Astrocyte (in vitro differentiated cells and primary cell): Measurements from ENCODE around the gene RABEP1. TPM values are rescaled to one million over a fixed set of nuclear protein-coding genes. Genes with fewer than 3 reads are reported as not detected.

Source experiments
- DNase-seq: peaks from one replicate; pipeline ENCODE4 v3.0.0-alpha.2; 2010; ENCODE audit warnings: low read depth
- FAIRE-seq: peaks from 2 replicates; lab custom pipeline; 2011; peaks lifted over from hg19 to GRCh38; lab: Jason Lieb, UNC
- H2AFZ ChIP-seq: 2 replicates; pipeline ENCODE4 v1.6.0; 2012; ENCODE audit warnings: low read depth, low read length, inconsistent platforms
- H3K27ac ChIP-seq: 2 replicates; pipeline ENCODE4 v1.5.1; 2011; ENCODE audit warnings: low read depth, low read length, inconsistent platforms
- H3K27me3 ChIP-seq: 2 replicates; pipeline ENCODE4 v1.6.0; 2011; ENCODE audit warnings: low read length, inconsistent platforms; ENCODE audit not compliant: insufficient read depth
- H3K36me3 ChIP-seq: 2 replicates; pipeline ENCODE4 v1.5.1; 2011; ENCODE audit warnings: low read length, inconsistent platforms; ENCODE audit not compliant: insufficient read depth
- H3K4me1 ChIP-seq: 2 replicates; pipeline ENCODE4 v1.5.1; 2011; ENCODE audit warnings: low read length, inconsistent platforms; ENCODE audit not compliant: insufficient read depth
- H3K4me2 ChIP-seq: 2 replicates; pipeline ENCODE4 v1.6.0; 2012; ENCODE audit warnings: low read length, inconsistent platforms
- H3K4me3 ChIP-seq: 2 replicates; pipeline ENCODE4 v1.5.1; 2011; ENCODE audit warnings: low read depth, mild to moderate bottlenecking, low read length, inconsistent platforms; ENCODE audit not compliant: insufficient read depth
- H3K79me2 ChIP-seq: 2 replicates; pipeline ENCODE4 v1.6.0; 2012; ENCODE audit warnings: mild to moderate bottlenecking, low read length, inconsistent platforms; ENCODE audit not compliant: insufficient read depth
- H3K9ac ChIP-seq: 2 replicates; pipeline ENCODE4 v1.6.0; 2012; ENCODE audit warnings: mild to moderate bottlenecking, low read length, inconsistent platforms
- H3K9me3 ChIP-seq: 2 replicates; pipeline ENCODE4 v1.5.1; 2012; ENCODE audit warnings: low read depth, mild to moderate bottlenecking, low read length, inconsistent platforms; ENCODE audit not compliant: insufficient read depth
- H4K20me1 ChIP-seq: 2 replicates; pipeline ENCODE4 v1.6.0; 2012; ENCODE audit warnings: low read length, inconsistent platforms; ENCODE audit not compliant: insufficient read depth
- H3K27ac Mint-ChIP-seq: one replicate; pipeline ENCODE4 v1.8.0; 2021; ENCODE audit warnings: mild to moderate bottlenecking, mixed read lengths; ENCODE audit not compliant: unreplicated experiment
- H3K27me3 Mint-ChIP-seq: one replicate; pipeline ENCODE4 v1.8.0; 2021; ENCODE audit warnings: low read depth, mixed read lengths; ENCODE audit not compliant: unreplicated experiment
- H3K36me3 Mint-ChIP-seq: one replicate; pipeline ENCODE4 v1.8.0; 2021; ENCODE audit warnings: low read depth, mixed read lengths; ENCODE audit not compliant: unreplicated experiment
- H3K4me1 Mint-ChIP-seq: one replicate; pipeline ENCODE4 v1.8.0; 2021; ENCODE audit warnings: low read depth, mixed read lengths; ENCODE audit not compliant: unreplicated experiment
- H3K4me3 Mint-ChIP-seq: one replicate; pipeline ENCODE4 v1.8.0; 2021; ENCODE audit warnings: mild to moderate bottlenecking, moderate library complexity, mixed read lengths; ENCODE audit not compliant: unreplicated experiment
- H3K9me3 Mint-ChIP-seq: one replicate; pipeline ENCODE4 v1.8.0; 2021; ENCODE audit warnings: mild to moderate bottlenecking, mixed read lengths; ENCODE audit not compliant: unreplicated experiment
- EZH2 ChIP-seq: IDR thresholded peaks from 2 replicates; pipeline ENCODE4 v1.6.1; 2012; ENCODE audit warnings: mild to moderate bottlenecking, low read length, inconsistent platforms; ENCODE audit not compliant: insufficient read depth
- total RNA-seq: library from RNA; stranded (reverse); gene quantifications from 2 replicates; pipeline ENCODE4 v1.2.1, GENCODE V29; 2021
- TF ChIP-seq, protein P1 (sequence below): IDR thresholded peaks from 2 replicates; pipeline ENCODE4 v1.5.1; 2011; ENCODE audit warnings: low read depth, mild to moderate bottlenecking, inconsistent platforms, low read length, moderate library complexity; ENCODE audit not compliant: insufficient read depth

The RABEP1 gene
- total RNA-seq, 1 donor from 2014 or later = 49.0 TPM

DNA sequence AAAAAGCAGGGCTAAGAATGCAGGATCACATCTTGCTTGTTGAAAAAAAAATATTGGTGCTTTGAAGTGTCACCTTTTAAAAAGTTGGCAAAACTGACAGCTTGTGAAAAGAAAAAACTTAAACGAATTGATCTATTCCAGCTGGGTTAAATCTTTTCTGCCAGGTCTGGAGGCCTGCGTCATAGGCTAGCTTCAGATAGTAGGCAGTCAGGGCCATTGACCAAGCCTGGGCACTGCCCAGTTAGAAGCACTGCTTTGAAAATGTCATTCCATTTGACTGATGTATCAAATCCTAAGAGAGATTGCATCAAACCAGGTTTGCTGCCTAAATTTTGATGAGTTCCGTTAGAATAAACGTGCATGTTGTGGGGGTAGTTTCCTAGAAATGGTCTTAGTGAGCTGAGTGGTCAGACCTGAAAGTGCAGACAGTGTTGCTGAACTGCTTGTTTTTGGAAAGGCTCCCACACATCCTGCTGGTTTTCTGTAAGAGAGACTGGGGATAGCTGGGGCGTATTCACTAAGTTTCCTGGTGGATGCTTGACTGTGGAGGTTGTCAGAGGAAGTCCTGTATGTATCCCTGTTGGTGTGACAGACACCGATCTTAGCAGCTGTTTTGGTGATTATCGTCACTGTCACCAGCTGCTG is 98.5 kb downstream of the RABEP1 start:
- Mint-ChIP-seq H3K4me1 (peaks cover 4% of the 10 kb centered on the region), H3K27me3 (no peaks in the 10 kb centered on the region), H3K27ac (no peak overlapping the region), H3K4me3 (no peak overlapping the region), H3K36me3 (peaks cover 22% of the 10 kb centered on the region), H3K9me3 (no peaks in the 10 kb centered on the region)
- Histone ChIP-seq H3K4me1 (no peaks in the 10 kb centered on the region), H3K4me3 (no peak overlapping the region), H3K9me3 (no peaks in the 10 kb centered on the region), H3K9ac (no peak overlapping the region), H4K20me1 (peaks cover 7% of the 10 kb centered on the region), H3K27ac (no peak overlapping the region), H2AFZ (no peak overlapping the region), H3K4me2 (no peak overlapping the region), H3K36me3 (peaks cover 73% of the 10 kb centered on the region), H3K27me3 (no peaks in the 10 kb centered on the region), H3K79me2 (no peaks in the 10 kb centered on the region)
- DNase-seq = no peak
- TF ChIP-seq, protein P1, sequence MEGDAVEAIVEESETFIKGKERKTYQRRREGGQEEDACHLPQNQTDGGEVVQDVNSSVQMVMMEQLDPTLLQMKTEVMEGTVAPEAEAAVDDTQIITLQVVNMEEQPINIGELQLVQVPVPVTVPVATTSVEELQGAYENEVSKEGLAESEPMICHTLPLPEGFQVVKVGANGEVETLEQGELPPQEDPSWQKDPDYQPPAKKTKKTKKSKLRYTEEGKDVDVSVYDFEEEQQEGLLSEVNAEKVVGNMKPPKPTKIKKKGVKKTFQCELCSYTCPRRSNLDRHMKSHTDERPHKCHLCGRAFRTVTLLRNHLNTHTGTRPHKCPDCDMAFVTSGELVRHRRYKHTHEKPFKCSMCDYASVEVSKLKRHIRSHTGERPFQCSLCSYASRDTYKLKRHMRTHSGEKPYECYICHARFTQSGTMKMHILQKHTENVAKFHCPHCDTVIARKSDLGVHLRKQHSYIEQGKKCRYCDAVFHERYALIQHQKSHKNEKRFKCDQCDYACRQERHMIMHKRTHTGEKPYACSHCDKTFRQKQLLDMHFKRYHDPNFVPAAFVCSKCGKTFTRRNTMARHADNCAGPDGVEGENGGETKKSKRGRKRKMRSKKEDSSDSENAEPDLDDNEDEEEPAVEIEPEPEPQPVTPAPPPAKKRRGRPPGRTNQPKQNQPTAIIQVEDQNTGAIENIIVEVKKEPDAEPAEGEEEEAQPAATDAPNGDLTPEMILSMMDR = no peak
- no peak for TF ChIP-seq EZH2
- no peak for FAIRE-seq

DNA sequence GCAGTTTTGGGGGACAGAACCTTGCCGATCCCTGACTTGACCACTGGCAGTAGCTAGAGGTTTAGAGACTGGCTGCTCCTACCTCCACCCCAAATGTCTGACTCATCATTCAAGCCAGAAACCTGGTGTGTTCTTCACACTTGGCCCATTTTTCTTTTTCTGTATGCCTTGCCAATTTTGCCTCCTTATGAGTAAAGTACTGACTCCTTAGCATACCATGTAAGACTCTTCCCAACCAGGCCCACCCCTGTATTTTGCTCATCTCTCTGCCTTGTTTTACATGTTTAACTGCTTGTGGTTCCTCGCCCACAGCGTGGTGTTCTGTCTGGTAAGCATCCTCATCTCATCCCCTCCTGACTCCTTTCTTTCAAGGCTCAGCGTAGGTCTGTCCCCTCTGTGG is 99.5 kb downstream of the RABEP1 start:
- Histone ChIP-seq H3K79me2 (no peaks in the 10 kb centered on the region), H2AFZ (no peak overlapping the region), H3K27me3 (no peaks in the 10 kb centered on the region), H3K4me1 (no peaks in the 10 kb centered on the region), H3K27ac (no peak overlapping the region), H3K4me2 (no peak overlapping the region), H3K36me3 (peaks cover 78% of the 10 kb centered on the region), H4K20me1 (peaks cover 4% of the 10 kb centered on the region), H3K4me3 (no peak overlapping the region), H3K9me3 (no peaks in the 10 kb centered on the region), H3K9ac (no peak overlapping the region)
- Mint-ChIP-seq H3K27ac (no peak overlapping the region), H3K4me3 (no peak overlapping the region), H3K9me3 (no peaks in the 10 kb centered on the region), H3K36me3 (peaks cover 22% of the 10 kb centered on the region), H3K4me1 (peaks cover 4% of the 10 kb centered on the region), H3K27me3 (no peaks in the 10 kb centered on the region)
- DNase-seq = peak; percentile 51
- no peak for FAIRE-seq
- TF ChIP-seq, protein P1 = no peak
- TF ChIP-seq EZH2 = no peak

DNA sequence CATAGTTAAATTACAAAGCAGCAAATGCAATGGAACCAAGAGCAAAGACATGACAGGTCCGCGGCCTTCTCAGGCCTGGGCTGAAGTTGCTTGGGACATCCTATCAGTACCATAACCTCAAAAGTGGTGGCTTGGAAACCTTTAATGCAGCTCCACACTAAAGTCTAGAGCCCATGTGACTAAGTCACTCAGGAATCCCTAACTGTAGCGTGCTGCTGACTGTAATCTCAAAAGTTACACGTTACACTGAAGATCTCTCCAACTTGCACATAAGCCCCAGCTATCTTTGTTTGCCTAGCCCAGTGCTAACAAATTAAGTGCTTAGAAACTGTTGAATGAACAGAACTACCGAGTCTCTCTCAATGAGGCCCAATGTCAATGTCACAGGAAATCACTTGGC is 109.6 kb downstream of the RABEP1 start:
- DNase-seq (peak; percentile 23), FAIRE-seq (no peak)
- Histone ChIP-seq H3K79me2 (no peaks in the 10 kb centered on the region), H3K27me3 (no peaks in the 10 kb centered on the region), H4K20me1 (peaks cover 9% of the 10 kb centered on the region), H3K4me2 (no peak overlapping the region), H2AFZ (no peak overlapping the region), H3K36me3 (peaks cover 63% of the 10 kb centered on the region), H3K9ac (no peak overlapping the region), H3K4me3 (no peak overlapping the region), H3K4me1 (no peaks in the 10 kb centered on the region), H3K9me3 (no peaks in the 10 kb centered on the region), H3K27ac (no peak overlapping the region)
- Mint-ChIP-seq H3K4me3 (no peak overlapping the region), H3K27ac (no peak overlapping the region), H3K36me3 (peaks cover 9% of the 10 kb centered on the region), H3K4me1 (peaks cover 12% of the 10 kb centered on the region), H3K9me3 (no peaks in the 10 kb centered on the region), H3K27me3 (no peaks in the 10 kb centered on the region)
- TF ChIP-seq EZH2 = no peak
- TF ChIP-seq, protein P1 = no peak
